ENCODE measurements around the gene LRRC23.

Gene LRRC23

DNA sequence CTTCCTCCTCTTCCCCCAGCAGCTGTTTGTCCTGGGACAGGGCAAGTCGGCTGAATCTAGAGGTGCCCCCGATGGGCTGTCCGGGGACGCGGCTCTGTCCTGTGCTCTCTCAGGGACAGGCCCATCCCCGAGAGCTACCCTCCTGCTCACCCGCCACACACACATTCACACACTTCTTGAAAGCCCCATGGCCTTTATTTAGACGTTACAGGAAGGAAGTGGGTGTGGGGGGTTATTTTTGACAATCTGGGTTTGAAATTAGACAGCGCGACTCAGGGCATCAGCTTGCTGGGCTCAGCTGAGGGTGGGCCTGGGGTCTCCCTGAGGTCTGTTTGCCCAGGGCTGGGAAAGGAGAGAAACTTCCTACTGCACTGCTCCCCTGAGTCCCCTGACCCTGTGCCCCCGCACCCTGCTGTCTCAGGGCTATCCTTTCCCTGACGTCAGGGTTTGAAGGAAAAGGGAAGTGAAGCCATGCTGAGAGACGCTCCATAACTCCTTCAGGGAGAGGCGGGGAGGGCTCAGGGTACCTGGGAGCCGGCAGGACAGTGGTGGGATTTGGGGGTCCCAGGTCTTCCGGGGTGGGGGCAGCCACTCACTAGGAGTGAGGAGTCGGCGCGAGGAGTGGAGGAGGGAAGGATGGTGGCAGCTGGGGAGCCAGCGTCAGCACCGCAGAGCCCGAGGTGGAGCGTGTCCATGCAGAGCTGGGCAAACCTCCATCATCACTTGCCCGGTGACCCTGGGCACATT is 54.6 kb downstream of the LRRC23 start:
- no peak for FAIRE-seq

- FAIRE-seq, result no peak
These were observed 55.4 kb downstream of the LRRC23 start for GRCh38 chr12:6959805-6960592.

DNA sequence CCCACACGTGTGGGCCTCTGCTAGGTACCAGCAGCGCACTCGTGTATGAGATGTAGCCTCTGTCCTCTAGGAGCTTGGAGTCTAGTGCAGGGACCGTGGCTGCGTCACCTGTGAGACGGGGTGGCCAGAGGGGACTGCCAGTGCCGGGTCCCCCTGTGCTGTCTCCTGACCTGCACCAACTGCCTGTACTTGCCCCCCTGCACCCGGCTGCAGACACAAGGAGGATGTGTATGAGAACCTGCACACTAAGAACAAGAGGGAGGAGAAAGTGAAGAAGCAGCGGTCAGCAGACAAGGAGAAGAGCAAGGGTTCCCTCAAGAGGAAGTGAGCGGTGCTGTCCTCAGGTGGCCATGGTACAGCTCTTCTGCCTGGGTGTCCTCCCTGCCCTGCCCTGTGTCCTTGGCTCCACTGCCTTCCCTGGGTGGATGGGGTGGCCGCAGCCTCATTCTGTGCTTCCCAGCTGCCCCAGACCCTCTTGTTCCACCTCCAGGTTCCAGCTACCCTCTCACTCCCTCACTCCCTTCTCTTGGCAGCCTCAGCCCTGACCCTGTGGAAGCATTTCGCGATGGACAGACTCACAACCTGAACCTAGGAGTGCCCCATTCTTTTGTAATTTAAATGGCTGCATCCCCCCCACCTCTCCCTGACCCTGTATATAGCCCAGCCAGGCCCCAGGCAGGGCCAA is 56.1 kb downstream of the LRRC23 start:
- no peak for FAIRE-seq

GRCh38 chr12:6961278-6961694 is 56.7 kb downstream of the LRRC23 start:
- no peak for FAIRE-seq

GRCh38 chr12:6961695-6962284 is 57.2 kb downstream of the LRRC23 start:
- FAIRE-seq, result no peak

DNA sequence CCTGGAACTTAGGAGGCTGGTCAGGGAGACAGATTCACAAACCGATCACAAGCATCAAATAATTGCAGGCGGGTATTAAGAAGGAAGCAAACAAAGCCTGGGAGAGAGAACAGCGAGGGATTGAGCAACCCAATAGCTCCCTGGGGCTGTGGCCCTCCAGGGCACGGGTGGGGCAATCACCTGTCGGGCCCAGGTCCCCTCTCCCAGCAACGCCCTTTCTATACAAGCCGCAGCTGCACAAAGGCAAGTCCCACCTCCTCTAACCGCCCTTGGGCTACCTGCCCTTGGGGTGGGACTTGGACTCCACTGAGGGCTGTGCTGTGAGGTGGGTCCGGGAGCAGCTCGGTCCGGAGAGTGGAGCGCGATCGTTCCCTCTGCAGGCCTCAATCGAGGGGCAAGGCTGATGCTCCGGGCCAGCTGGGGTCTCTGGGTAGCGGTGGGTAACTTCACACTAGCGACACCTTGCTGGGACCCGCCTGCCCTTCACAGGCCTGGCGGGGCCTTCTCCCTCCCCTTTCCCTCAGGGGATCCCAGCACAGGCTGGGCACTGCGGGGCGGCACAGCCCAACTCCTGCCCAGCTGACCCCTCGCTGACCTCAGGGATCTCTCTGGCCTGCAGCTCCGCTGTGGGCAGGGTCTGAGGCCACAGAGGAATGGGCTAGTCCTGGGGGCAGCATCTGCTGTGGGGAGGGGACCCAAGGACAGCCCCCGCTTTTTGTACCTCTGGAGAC is 57.8 kb downstream of the LRRC23 start:
- no peak for FAIRE-seq

DNA sequence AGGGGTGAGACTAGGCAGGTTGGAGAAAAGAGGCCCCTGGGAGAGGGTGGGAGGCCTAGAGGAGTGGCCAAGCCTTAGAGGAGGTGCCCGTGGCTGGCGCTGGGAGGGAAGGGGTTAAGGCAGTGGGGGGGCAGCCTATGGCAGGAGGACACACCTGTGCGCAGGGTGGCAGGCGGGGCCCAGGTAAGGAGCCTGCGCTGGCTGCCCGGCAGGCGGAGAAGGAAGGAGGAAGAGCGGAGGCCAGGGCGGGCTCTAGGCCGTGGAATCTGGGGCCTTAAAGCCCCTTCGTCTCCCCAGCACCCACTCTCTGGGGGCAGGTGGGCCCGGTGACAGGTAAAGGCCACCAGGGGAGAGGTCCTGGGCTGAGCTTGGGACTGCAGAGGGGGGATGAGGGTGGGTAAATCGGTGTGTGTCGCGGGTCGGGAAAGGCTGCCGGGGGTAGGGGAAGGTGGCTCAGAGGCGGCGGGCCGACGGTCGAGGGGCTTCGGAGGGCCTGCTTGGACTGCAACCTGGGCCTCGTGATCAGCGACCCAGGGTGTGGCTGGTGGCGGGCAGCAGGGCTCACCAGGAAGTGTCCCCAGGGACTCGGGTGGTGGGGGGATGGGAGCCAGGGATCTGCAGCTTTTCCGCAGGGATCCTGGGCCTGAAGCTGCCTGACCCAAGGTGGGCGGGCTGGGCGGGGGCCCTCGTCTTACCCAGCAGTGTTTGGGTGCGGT is 58.6 kb downstream of the LRRC23 start:
- no peak for FAIRE-seq

All from islet of Langerhans (tissue), 1 donor.